HepG2 (cell line): ENCODE measurements around the gene GOLGB1. TPM values are rescaled to one million over a fixed set of nuclear protein-coding genes. Genes with fewer than 3 reads are reported as not detected.

Experiments
- AKAP8 ChIP-seq: sonication (generic); formaldehyde crosslinking; IDR thresholded peaks from 2 replicates; pipeline ENCODE4 v1.5.1; 2020; ENCODE audit warnings: mild to moderate bottlenecking, missing genetic modification reagents
- ATF3 ChIP-seq: sonication (generic); formaldehyde crosslinking; IDR thresholded peaks from 2 replicates; pipeline ENCODE4 v1.4.0; 2020; ENCODE audit warnings: missing genetic modification reagents
- GFI1 ChIP-seq: sonication (generic); formaldehyde crosslinking; IDR thresholded peaks from 2 replicates; pipeline ENCODE4 v1.5.0; 2020; ENCODE audit warnings: missing genetic modification reagents, mild to moderate bottlenecking, borderline replicate concordance
- HNF1A ChIP-seq, 2 experiments: sonication (generic) in 1 of 2; formaldehyde crosslinking in 1 of 2; IDR thresholded peaks; 2 replicates each; pipeline versions ENCODE4 v1.4.0 to v1.6.1; 2016 to 2020; ENCODE audit warnings: borderline replicate concordance in 1 of 2, low read depth in 1 of 2, mild to moderate bottlenecking in 1 of 2, missing genetic modification reagents in 1 of 2
- HNF4A ChIP-seq: sonication (generic); formaldehyde crosslinking; IDR thresholded peaks from 2 replicates; pipeline ENCODE4 v1.4.0; 2020; ENCODE audit warnings: missing genetic modification reagents
- IKZF4 ChIP-seq: sonication (generic); formaldehyde crosslinking; IDR thresholded peaks from 2 replicates; pipeline ENCODE4 v1.5.1; 2020; ENCODE audit warnings: borderline replicate concordance, mild to moderate bottlenecking, low read depth, missing genetic modification reagents; ENCODE audit errors: not compliant biosample characterization
- NFE2L1 ChIP-seq: sonication (generic); formaldehyde crosslinking; IDR thresholded peaks from 2 replicates; pipeline ENCODE4 v1.4.0; 2020; ENCODE audit warnings: missing genetic modification reagents, mild to moderate bottlenecking, borderline replicate concordance
- NFIC ChIP-seq: IDR thresholded peaks from 2 replicates; pipeline ENCODE4 v1.6.1; 2012; ENCODE audit warnings: mild to moderate bottlenecking, low read length, inconsistent platforms
- PTBP1 ChIP-seq: fragments of 200-400 bp; formaldehyde crosslinking; IDR thresholded peaks from 2 replicates; pipeline ENCODE4 v1.6.1; 2018; ENCODE audit warnings: low read length, low read depth; ENCODE audit not compliant: poor library complexity, severe bottlenecking
- TAF1 ChIP-seq: sonication (generic); formaldehyde crosslinking; IDR thresholded peaks from 2 replicates; pipeline ENCODE4 v1.4.0; 2020; ENCODE audit warnings: missing genetic modification reagents
- TMF1 ChIP-seq: sonication (generic); formaldehyde crosslinking; IDR thresholded peaks from 2 replicates; pipeline ENCODE4 v1.8.1; 2022; ENCODE audit warnings: low read depth, missing genetic modification reagents
- ZHX2 ChIP-seq, 2 experiments: sonication (generic) in 1 of 2; formaldehyde crosslinking in 1 of 2; IDR thresholded peaks; 2 replicates each; pipeline versions ENCODE4 v1.6.1 to v1.9.0; 2014 to 2022; ENCODE audit warnings: antibody characterized with exemption in 1 of 2, borderline replicate concordance in 1 of 2, inconsistent platforms in 1 of 2, low read depth in 1 of 2, missing genetic modification reagents in 1 of 2
- ZNF331 ChIP-seq: sonication (generic); formaldehyde crosslinking; IDR thresholded peaks from 2 replicates; pipeline ENCODE4 v1.4.0; 2020; ENCODE audit warnings: missing genetic modification reagents
- ZNF674 ChIP-seq: sonication (generic); formaldehyde crosslinking; IDR thresholded peaks from 2 replicates; pipeline ENCODE4 v1.5.0; 2020; ENCODE audit warnings: low read depth, mild to moderate bottlenecking, missing genetic modification reagents
- ZNF691 ChIP-seq: sonication (generic); formaldehyde crosslinking; IDR thresholded peaks from 2 replicates; pipeline ENCODE4 v1.4.0; 2020; ENCODE audit warnings: missing genetic modification reagents, low read depth, mild to moderate bottlenecking, borderline replicate concordance
- polyA plus RNA-seq, 8 experiments: library from polyadenylated mRNA; depleted of rRNA in 3 of 8; stranded (reverse) in 7 of 8; unstranded in 1 of 8; fragments of >200 nt; fragmentation: Illumina TruSeq in 4 of 8; extraction: Trizol in 4 of 8; gene quantifications; 2 replicates each; pipeline versions ENCODE4 v1.2.1 to v1.2.3, GENCODE V29; 2011 to 2016; ENCODE audit warnings: low read depth in 4 of 8, missing spikeins in 1 of 8, mixed read lengths in 1 of 8; ENCODE audit not compliant: insufficient read depth in 1 of 8
- total RNA-seq, 5 experiments: library from RNA; depleted of rRNA; stranded (reverse); fragments of >200 nt; fragmentation: Illumina TruSeq; extraction: Trizol; gene quantifications; 2 replicates each; pipeline ENCODE4 v1.2.3, GENCODE V29; 2016; ENCODE audit warnings: low read depth in 1 of 5

GOLGB1 gene
- total and polyA plus RNA-seq, 2 of the 13 experiments (the other 11 are each of a cell fraction or from before 2014, with no cell fraction given): 13.1 to 39.5 TPM

DNA sequence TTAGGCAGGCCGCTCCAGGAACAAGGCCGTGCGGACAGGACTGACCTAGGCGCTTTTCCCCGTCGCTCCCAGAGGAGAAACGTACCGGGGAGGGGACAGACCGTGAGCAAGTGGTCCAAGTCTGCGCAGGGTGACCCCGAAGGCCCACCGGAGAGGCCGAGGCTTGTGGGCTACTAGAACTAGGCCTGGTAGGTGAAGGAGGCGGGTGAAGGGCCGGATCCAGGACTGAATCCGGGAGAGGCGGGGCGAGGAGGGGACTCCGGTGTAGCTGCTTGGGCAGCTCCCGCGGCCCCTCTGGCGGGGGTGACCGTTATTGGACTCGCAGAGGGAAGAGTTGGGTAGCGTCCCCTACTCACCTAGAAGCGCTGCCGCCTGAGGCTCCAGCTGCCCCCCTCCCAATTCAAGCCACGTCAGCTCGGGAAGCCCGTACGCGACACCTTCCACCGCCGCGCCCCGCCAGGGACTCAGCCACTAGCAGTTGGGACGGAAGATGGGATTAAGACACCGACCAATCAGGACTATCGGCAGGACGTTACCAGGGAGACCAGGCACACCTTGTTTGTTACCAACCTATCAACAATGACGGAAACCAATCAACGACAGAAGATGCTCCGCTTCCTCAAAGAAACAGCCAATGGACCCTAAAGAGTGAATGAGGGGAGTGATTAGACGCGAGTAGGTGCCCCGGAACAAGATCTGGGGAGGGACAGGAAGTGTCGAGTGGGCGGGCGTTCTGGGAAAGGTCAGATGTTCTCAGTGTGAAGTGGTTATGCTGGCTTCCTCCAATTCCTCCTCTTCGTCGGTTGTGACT is at the start of gene GOLGB1 (continued):
- TF ChIP-seq NFE2L1 (no peak), PTBP1 (no peak), TAF1 (CRISPR knock-in tag) (peak; percentile 70), HNF1A (IDR thresholded peaks at IDR 0.05; ENCODE audit: low read depth) (peak; percentile 14; the same call in 1 of the 2 replicates), HNF1A (CRISPR knock-in tag; IDR thresholded peaks at IDR 0.05; ENCODE audit: borderline replicate concordance) (peak; percentile 24; the same call in 1 of the 2 replicates), ZNF331 (CRISPR knock-in tag) (0 out of 2 replicates have a peak, but pooled peaks have one; percentile 52), IKZF4 (CRISPR knock-in tag) (peak; percentile 46), NFIC (no peak), ZNF691 (no peak), AKAP8 (no peak), ZHX2 (IDR thresholded peaks at IDR 0.05; ENCODE audit: low read depth) (peak; percentile 49; the same call in 1 of the 2 replicates), ZHX2 (CRISPR knock-in tag; IDR thresholded peaks at IDR 0.05; ENCODE audit: borderline replicate concordance) (no peak), TMF1 (no peak), GFI1 (no peak), ZNF674 (no peak), ATF3 (CRISPR knock-in tag) (no peak), HNF4A (CRISPR knock-in tag) (no peak; the same call in 1 of the 2 replicates)
